GM21576 (cell line): ENCODE results near the gene MYH7.
"Not testable (repeated sequence)": the region's sequence is repeated elsewhere in the genome, so short reads cannot be mapped to it uniquely, and the experiment has no call there.

Experiments used
- ATAC-seq: cut with Tn5 transposase; IDR thresholded peaks from one replicate; pipeline ENCODE4 v1.9.1; 2021; ENCODE audit warnings: mild to moderate bottlenecking, moderate library complexity; ENCODE audit not compliant: unreplicated experiment

Gene MYH7

DNA sequence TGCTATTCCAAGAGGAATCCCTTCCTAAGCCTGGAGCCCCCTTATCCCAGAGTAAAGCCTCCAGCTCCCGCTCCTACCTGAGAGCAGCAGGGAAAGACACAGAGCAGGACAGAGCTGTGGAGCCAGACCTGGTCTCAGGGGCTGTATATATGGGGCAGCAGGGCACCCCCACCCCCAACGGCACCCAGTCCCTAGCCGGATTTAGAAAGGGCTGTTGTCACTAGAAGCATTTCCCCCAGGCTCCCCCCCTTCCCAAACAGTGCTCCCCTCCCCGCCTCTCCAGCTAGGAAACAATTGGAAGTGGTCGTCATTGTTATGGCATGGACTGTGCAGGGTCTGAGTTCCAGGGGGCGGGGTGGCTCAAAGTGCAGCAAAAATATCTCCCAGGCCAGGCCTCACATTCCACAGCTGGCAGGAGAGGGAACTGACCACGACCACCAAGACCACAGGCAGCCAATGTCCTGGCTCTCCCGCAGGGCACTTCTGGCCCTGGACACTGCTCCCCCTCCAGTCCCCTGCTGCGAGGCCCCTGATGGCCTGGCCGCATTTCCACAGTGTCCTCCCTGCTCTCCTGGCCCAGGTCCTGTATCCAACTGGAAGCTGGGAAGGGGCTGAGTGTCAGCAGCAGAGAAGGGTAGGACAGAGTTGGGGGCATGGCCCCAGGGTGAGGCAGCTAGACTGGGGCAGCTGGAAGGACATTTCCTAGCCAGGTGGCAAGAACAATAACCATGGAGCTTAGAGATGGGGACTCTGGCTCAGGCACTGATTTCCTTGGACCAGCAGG, at the start of gene MYH7:
TSS of gene MYH7 (minus strand) at position 118 of the 784 bp plus-strand sequence. CDS start 1,928 bp downstream, outside the sequence.
- ATAC-seq = no peak

DNA sequence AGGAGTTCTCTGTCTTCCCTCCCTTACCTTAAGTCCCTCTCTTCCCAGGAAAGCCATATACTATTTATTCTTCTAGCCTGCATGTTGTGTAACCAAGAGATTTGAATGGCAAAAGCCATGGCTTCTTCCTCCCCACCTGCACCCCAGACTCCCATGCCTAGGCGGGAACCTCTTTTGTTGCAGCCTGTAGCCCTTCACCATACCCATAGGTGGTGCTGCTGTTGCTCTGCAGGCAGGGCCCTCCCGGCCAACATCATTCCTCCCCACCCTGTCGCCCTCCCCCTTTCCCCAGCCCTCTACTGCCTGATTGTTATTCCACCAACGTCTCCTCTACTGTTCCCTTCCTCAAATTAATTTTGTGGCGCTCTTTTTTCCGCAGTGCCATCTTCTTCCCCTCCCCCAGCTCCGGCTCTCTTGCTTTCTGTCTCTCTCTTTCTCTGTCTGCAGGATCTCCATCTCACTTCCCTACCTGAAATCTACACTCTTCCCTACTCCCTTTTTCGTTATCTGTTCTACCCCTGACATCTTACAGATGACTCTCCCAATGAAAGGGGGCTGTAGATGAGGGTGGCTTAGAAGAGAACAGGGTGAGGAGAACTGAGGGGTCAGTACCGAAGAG, 47.9 kb upstream of the MYH7 start:
- no peak for ATAC-seq

DNA sequence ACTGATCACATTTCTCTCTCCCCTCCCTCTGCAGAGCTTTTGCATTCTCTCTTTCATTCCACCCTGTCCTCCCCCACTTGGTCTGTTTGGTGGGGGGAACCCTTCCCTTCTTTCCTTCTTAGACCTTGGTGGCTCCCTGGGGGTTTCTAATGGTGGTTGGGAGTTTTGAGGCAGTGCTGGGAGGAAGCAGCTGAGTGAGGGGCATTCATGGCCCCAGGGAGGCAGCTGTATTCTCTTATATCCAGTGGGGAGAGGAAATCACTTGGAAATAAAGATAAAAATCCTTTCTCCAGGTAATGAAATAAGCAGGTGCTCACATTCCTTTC, 47.3 kb upstream of the MYH7 start:
- no peak for ATAC-seq

DNA sequence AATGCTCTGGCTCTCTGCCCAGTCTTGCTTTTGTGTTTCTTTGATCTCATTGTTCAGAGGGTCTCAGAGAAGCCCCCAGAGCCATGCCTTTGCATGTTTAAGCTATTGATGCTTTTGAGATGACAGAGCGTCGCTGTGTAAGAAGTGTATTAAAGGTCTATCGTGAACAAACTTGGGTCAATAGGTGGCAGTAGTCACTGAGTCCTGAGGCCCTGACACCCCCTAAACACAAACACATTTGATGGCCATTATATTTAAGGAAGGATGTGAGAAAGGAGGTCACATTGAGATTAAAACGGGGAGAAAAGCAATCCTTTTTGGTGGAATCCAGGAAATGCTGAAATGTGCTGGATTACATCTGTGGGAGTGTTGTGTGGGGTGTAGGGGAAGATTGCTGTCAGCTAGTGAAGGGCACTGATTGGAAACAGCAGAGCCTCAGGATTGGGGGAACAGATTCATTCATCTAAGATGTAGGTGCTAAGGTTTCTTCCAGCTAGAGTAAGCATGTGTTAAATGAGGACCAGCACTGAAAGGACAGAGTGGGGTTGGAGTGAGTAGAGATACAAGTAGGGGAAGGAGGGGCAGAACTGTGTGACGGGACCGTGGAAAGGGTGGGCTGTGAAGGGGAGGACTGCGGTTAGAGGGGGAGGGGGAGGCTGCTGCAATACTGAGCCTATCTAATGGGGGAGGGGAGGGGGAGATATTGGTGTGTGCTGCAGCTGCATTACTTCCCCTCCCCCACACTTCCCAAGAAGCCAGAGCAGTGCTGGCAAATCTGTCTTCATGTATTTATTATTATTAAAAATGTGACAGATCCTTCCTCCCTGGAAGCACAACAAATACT, 46.7 kb upstream of the MYH7 start:
- no peak for ATAC-seq

DNA sequence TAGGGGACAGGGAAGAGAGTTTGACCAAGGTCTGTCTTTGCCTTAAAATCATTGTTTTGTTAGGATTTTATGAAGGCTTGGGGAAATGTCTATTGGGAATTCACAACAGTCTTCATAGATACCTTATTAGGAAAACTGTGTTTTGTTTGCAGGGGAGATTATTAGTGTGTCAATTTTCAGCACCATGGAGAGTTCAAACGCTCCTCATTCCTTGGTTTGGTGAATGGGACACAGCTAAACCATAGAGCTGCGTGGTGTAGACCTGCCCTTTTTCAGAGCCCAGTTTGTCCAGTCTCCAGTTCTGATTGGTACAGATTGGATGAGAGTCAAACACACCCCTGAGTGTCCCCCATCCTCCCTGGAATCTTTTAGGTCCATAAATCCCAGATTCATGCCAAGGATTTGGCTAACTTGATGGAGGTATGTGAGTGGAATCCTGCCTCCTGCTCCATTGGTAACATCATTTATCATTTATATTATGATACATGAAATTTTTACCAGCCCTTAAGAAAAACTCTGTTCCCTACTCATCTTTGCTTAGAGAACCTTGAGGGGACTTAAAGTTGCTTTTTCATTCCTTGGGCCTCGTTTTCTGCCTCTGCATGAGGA, 46.0 kb upstream of the MYH7 start:
- no peak for ATAC-seq

DNA sequence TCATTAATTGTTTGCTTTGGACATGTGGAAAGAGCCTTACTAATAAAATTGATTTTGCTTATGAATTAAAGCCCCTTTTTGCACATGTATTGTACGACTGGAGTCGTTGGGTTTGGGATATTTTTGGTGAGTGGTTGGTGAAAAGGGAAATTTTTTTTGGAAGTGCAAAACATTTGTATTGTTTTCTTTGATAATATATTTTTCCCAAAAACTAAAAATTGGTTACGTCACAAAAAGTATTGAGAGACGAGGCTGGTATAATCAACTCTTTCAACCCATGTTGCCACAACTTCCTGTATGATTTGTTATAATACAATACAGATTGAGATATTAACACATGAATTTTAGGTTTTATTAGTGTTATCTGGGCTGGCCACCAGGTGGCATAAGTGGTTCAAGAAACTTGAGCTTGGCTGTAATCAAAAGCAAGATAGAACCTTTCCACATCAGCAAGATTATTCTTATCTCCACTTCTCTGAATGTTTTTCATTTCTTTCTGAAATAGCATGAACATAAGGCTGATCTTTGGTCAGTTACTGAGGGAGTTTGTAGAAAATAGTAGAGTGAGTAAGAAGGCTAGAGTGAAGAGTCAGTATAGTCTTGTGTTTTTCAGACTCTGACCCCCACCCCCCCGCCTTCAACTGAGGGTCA, 42.8 kb upstream of the MYH7 start:
- ATAC-seq = no peak

DNA sequence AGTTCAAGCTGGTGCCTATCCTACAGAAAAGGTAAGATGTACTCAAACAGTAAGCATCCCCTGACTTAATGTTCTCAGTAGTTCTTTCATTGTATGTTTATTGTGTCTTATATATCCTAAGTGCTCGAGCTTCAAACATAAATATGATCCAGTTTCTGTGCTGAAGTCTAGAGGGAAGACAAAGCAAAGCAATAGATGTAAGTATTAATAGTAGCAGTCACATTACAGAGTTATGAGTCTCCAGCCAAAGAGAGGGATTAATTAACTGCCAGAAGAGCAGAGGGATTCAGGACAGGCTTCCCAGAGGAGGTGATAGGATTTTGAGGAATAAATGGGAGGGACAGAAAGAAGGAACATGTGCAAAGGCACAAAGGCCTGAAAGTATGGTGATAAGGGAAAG, 35.5 kb upstream of the MYH7 start:
- ATAC-seq = no peak

DNA sequence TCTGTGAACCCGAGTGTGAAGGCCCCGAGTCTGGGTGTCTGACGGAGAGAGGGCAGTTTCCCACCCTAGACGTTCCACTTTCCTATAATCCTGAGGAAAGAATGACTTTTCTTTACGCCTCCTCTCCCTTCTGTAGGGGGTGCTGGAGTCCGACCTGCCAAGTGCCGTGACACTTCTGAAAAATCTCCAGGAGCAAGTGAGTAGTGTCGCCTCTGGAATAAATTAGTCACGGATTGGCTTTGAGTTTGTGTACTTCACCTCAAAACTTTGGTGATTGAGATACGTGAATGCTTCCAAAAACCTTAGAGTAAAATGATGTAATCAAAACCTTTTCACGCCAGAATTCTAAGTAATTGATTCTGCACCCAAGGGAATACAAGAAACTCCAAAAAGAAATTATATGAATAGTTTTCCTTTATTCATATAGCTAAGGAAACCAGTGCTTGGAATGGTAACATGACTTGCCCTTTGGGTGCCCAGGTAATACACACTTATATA, 34.5 kb upstream of the MYH7 start:
- ATAC-seq = peak; percentile 1

DNA sequence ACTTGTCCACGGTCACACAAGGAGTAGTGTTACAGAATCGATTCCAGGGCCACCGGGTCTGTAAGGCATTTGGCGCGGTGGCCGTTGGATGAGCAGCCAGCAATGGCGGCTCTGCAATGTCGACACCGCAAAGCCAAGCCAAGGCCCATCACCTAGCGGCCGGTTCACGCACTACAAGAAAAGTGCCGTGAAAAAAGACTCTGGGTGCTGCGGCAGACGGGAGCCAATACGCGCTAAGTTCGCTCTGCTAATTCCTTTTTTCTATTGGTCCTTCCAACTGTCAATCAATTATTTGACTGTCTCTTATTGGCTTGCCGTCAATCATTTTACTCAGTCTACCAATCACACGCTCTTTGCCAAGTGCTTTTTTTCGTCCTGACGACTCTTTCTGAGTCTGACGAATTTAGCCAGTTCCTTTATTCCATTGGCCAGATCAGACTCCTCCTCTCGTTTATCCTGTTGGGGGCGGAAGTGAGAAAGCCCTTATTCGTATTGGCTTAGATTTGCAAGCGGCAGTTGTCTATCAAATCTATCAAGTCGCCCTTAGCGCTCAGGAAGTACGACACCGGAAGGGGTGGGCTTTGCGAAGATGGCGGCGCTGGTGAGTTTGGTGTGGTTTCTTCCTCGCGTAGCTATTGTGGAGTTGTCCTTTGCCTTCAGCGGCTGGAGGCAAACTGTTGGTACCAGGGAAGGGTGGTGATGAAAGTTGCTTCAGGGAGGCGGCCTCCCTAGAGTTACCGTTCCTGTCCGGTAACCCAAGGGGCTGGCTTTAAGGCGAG, 33.9 kb upstream of the MYH7 start, which contains the start of gene NGDN:
TSS of gene NGDN (plus strand) at position 577 of the 779 bp plus-strand sequence. CDS start at position 590, 13 bp downstream.
- ATAC-seq = peak; percentile 95

DNA sequence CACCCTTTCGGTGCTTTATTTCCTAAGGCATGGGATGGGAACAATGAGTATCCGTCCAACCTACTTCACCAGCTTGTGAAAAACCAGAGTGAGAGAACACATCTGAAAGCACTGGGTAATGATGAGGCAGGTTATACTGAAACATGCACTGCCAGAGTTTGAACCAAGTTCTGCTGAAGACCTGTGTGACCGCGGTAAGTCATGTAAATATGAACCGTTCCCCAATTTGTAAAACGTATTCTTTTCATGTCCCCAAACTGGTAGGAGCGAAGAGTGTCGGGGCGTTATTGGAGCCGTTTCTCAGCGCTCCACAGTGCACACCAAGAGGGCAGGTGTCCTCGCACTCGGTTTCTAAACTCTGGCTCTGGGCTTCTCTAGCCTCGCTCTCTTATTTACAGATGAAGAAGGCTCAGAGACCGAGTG, 33.3 kb upstream of the MYH7 start:
- no peak for ATAC-seq

DNA sequence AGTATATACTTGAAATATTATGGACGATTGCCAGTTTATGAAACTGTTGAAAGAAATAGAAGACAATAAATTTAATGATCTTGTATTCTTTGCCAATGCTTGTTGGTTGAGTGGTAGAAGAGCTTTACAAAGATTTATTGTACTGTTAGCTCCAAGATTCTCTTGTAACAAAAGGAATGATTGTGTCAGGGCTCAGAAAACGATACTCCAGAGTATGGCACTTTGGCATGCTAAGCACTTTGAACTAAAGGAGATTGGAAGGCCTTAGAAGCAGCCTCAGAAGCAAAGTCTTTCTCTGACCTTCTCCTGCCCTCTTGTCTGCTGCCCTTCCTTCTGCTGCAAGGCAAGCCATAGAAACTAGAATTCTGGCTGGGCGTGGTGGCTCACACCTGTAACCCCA, 29.8 kb upstream of the MYH7 start:
- no peak for ATAC-seq

DNA sequence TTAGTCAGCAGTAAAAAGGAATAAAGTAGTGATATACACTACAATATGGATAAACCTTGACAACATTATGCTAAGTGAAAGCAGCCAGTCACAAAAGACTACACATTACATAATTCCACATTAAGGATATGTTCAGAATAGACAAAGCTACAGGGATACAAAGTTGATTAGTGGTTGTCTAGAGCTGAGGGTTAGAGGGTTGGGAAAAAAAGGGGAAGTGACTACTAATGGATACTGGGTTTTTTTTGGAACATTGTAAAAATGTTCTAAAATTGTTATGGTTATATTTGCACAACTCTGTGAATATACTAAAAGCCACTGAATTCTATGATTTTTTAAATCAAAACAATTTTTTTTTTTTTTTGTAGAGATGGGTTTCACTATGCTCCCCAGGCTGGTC, 29.2 kb upstream of the MYH7 start:
- ATAC-seq = no peak

DNA sequence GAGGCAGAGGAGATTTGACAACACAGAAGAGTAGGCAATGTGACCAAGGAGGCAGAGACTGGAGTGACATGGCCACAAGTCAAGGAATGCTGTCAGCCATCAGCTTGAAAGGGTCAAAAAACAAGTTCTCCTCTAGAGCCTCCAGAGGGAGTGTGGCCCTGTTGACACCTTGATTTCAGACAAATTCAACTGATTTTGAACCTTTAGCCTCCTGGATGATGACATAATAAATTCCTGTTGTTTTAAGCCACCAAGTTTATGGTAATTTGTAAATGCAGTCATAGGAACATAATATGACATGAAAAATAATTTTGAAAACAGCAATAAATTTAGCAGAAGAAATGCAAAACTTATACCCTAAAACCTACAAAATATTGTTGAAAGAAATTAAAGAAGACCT, 25.5 kb upstream of the MYH7 start:
- no peak for ATAC-seq

DNA sequence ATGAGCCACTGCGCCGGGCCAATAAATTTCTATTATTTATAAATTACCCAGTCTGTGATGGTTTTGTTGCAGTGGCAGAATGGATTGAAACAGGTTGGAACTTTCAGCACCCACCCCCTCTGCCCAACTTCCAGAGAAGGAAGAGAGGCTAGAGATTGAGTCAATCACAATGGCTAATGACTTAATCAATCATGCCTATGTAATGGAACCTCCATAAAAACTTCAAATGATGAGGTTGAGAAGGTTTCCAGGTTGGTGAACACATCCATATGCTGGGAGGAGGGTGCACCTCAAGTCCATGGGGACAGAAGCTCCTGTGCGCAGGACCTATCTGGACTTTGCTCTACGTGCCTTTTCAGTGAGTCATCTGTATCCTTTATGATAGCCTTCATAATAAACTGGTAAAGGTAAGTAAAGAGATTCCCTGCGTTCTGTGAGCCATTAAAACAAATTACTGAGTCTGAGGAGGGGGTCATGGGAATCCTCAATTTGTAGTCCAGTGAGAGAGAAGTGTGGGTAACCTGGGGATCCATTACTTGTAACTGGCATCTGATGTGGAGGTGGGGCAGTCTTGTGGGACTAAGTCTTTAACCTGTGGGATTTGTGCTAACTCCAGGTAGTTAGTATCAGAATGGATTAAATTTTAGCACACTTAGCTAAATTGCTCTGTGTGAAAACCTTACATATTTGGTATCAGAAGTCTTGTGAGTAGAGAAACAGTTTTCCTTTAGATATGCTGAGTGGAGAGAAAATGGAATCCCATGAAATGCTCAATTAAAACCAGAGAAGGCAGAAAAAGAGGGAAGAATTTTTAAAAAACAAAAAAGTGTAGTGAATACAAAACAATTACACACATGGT, 22.4 kb upstream of the MYH7 start:
- ATAC-seq = no peak

DNA sequence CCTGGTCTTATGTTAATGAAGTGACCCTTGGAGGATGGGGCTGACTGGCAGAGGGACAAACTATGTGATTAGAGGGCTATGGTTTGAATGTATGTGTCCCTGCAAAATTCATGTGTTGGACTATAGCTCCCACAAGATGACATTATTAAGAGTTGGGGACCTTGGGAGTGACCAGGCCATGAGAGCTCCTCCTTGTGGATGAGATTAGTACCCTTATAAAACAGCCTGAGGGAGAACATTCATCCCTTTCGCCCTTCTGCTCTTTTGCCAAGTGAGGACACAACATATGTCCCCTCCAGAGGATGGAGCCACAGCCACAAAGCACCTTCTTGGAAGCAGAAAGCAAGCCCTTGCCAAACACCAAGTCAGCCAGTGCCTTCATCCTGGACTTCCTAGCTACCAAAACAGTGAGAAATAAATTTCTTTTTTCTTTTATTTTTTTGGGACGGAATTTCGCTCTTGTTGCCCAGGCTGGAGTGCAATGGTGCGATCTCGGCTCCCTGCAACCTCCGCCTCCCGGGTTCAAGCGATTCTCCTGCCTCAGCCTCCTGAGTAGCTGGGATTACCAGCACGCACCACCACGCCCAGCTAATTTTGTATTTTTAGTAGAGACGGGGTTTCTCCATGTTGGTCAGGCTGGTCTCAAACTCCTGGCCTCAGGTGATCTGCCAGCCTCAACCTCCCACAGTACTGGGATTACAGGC, 21.6 kb upstream of the MYH7 start:
- ATAC-seq = not testable (repeated sequence)

DNA sequence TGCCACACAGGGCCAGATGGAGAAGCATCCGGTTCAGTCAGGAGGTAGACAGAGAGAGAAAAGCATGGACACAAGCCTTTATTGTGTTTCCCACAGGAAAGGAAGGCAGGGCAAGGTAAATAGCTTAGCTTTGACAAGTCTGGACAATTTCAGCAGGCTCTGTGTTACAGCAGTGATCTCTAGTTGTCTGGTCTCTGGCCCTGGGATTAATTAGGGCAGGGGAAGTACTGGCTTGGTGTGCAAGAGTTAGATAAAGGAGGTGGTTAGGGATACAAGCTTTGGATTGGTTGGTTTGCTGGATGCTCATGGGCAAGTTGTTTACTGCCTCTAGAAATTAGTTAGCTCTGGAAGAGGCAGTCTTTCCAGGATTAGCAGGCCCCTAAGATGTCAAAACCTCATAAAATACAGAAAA, 19.0 kb upstream of the MYH7 start:
- no peak for ATAC-seq

DNA sequence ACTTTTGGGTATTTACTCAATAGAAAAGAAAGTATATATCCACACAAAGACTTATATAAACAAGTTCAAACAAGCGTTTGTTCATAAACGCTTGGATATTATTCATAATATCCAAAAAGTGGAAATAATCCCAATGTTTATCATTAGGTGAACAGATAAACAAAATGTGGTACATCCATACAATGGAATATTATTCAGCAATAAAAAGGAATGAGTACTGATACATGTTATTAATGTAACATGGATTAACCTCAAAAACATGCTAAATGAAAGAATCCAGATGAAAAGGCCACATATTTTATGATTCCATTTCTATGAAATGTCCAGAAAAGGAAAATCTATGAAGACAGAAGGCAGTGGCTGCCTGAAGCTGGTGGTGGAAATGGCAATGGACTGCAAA, 16.8 kb upstream of the MYH7 start:
- ATAC-seq = no peak

DNA sequence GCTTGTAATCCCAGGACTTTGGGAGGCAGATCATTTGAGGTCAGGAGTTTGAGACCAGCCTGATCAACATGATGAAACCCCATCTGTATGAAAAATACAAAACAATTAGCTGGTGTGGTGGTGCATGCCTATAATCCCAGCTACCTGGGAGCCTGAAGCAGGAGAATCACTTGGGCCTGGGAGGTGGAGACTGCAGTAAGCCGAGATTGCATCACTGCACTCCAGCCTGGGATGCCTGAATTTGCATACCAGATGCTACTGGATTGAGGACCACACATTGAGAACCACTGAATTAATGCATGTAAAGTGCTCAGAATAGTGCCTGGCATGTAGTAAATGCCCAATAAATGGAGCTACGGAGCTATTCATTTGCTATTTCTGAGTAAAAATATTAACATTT, 14.9 kb upstream of the MYH7 start:
- no peak for ATAC-seq
